ENCODE data around the gene KNCN. TPM values are rescaled to one million over a fixed set of nuclear protein-coding genes. Genes with fewer than 3 reads are reported as not detected.
A peak's percentile ranks its signal among the peaks of the same experiment; 100 is the strongest.

KNCN gene
- total RNA-seq, 1 donor from 2014 or later: not detected

GRCh38 chr1:46544561-46545240 lies 6.7 kb downstream of the KNCN start:
- DNase-seq (ENCODE audit: low read depth): no peak

- no peak for DNase-seq (ENCODE audit: low read depth)
Observed at GRCh38 chr1:46543761-46544560, 7.5 kb downstream of the KNCN start.

- DNase-seq (ENCODE audit: low read depth): no peak
Observed at GRCh38 chr1:46543382-46543760, 8.1 kb downstream of the KNCN start.

GRCh38 chr1:46539972-46540371 lies 11.5 kb downstream of the KNCN start:
- peak; percentile 47 for DNase-seq (ENCODE audit: low read depth)

- DNase-seq (ENCODE audit: low read depth): no peak
Observed at GRCh38 chr1:46538147-46538546, 13.3 kb downstream of the KNCN start.

GRCh38 chr1:46537651-46538050 lies 13.8 kb downstream of the KNCN start:
- no peak for DNase-seq (ENCODE audit: low read depth)

- no peak for DNase-seq (ENCODE audit: low read depth)
Observed at GRCh38 chr1:46536527-46536926, 14.9 kb downstream of the KNCN start.

- DNase-seq (ENCODE audit: low read depth): peak; percentile 22
Observed at GRCh38 chr1:46535063-46535462, 16.4 kb downstream of the KNCN start.

- no peak for DNase-seq (ENCODE audit: low read depth)
Observed at GRCh38 chr1:46533179-46533864, 18.1 kb downstream of the KNCN start.

GRCh38 chr1:46532498-46533178 lies 18.8 kb downstream of the KNCN start:
- DNase-seq (ENCODE audit: low read depth): no peak

- no peak for DNase-seq (ENCODE audit: low read depth)
Observed at GRCh38 chr1:46532095-46532494, 19.4 kb downstream of the KNCN start.

GRCh38 chr1:46530791-46531409 lies 20.5 kb downstream of the KNCN start:
- no peak for DNase-seq (ENCODE audit: low read depth)

GRCh38 chr1:46530311-46530710 lies 21.1 kb downstream of the KNCN start:
- no peak for DNase-seq (ENCODE audit: low read depth)

- peak; percentile 54 for DNase-seq (ENCODE audit: low read depth)
Observed at GRCh38 chr1:46529031-46529630, 22.3 kb downstream of the KNCN start.

- DNase-seq (ENCODE audit: low read depth): no peak
Observed at GRCh38 chr1:46528297-46528955, 23.0 kb downstream of the KNCN start.

GRCh38 chr1:46527474-46528296 lies 23.8 kb downstream of the KNCN start:
- DNase-seq (ENCODE audit: low read depth): peak; percentile 58

GRCh38 chr1:46526691-46527291 lies 24.7 kb downstream of the KNCN start:
- DNase-seq (ENCODE audit: low read depth): peak; percentile 32

GRCh38 chr1:46526013-46526690 lies 25.3 kb downstream of the KNCN start:
- DNase-seq (ENCODE audit: low read depth): no peak
